DMS153 treated with DMSO at 0.1 percent for 48 hours (cell line): ENCODE data around the gene CA10.

Experiments used
- DNase-seq: peaks from one replicate; lab custom pipeline; 2025; ENCODE audit not compliant: unreplicated experiment; lab: John Stamatoyannopoulos, UW

The CA10 gene

DNA sequence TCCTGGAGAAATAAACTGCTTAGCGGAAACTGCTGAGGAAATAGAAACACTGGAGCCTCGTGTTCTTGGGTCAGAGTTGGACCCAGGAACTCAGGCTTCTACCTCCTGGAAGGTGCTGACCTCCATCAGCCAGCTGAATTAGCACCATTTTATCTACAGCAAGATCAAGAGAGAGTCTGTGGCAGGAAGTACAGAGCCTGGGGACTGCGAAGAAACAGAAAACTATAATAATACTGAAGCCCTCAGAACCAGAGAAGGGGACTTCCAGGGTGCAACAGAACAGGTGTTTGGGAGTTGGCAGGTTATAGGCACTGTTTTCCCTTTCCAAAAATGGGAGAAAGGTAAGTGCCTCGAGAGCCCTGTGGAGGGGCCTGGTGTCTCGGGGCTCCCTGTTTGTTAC lies 379.7 kb downstream of the CA10 start:
- no peak for DNase-seq

DNA sequence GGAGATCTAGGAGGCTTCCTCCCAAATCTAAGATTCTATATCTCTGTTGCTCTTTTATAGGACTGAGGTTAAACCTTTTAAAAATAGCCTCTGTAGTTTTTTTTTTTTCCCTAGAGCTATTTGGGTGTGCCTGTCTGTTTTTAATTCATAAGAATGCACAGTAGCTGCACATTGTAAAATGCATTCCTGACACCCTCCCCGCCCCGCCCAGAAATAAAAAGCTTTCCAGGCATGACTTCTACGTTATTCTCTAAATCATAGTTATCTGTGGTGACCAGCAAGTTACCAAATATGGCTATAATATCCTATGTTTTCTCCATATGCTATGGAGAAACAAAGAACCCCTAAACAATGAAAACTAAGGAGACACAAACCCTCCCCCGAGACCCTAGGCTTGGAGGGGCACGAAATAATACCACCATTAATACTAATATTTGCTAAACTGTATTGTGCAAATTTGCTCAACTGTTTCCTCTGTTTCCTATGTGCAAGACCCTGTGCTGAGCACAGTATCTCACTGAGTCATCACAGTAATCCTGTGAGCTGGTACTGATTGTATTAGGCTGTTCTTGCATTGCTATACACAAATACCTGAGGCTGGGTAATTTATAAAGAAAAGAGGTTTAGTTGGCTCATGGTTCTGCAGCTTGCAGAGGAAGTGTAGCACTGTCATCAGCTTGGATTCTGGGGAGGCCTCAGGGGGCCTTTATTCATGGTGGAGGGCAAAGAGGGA lies 388.3 kb downstream of the CA10 start:
- DNase-seq, result no peak

DNA sequence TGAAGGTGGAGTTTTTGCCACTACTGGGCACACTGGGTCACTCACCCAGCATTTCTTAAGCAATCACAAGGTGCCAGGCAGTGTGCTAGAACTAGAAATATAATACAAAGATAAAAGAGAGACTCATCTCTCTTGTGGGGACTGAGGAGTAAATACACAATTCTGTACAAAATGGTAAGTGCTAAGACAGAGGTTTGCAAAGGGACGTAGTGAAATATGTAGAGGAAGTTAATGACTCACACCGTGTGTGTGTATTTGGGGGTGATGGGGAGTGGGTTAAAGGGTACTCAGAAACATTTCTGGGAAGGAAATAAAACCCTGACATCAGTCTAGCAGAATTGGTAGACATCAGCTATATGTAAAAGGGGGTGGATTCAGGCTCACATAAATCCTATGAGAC lies 389.3 kb downstream of the CA10 start:
- no peak for DNase-seq

DNA sequence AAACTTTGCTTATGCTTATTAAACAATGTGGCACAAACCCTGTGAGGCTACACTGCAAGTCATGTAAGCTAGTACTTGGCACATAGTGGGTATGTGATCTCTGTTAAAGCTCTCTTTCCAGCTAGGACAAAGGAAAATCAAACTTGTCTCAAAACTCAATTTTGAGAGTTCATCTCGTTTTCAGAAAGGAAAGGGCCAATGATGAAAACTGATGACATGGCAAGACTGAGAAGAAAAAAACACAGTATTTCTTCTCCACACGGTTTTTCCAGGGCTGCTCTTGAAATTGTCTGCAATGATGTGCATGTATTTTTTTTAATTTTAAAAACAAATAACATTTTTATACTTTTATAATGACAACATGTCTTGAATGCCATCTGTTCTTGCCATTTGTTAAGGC lies 389.8 kb downstream of the CA10 start:
- no peak for DNase-seq

DNA sequence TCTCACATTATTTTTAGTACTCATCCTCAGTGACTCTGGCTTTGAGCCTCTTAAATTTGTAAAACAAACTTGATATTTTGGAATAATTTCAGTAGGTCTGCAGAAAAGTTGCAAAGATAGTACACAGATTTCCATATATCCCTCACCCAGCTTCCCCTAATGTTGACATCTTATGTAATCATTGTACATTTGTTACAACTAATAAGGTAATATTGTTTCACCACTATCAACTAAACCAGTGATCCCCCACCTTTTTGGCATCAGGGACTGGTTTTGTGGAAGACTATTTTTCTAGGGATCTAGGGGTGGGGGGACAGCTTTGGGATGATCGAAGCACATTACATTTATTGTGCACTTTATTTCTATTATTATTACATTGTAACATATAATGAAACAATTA lies 391.2 kb downstream of the CA10 start:
- DNase-seq, result no peak

DNA sequence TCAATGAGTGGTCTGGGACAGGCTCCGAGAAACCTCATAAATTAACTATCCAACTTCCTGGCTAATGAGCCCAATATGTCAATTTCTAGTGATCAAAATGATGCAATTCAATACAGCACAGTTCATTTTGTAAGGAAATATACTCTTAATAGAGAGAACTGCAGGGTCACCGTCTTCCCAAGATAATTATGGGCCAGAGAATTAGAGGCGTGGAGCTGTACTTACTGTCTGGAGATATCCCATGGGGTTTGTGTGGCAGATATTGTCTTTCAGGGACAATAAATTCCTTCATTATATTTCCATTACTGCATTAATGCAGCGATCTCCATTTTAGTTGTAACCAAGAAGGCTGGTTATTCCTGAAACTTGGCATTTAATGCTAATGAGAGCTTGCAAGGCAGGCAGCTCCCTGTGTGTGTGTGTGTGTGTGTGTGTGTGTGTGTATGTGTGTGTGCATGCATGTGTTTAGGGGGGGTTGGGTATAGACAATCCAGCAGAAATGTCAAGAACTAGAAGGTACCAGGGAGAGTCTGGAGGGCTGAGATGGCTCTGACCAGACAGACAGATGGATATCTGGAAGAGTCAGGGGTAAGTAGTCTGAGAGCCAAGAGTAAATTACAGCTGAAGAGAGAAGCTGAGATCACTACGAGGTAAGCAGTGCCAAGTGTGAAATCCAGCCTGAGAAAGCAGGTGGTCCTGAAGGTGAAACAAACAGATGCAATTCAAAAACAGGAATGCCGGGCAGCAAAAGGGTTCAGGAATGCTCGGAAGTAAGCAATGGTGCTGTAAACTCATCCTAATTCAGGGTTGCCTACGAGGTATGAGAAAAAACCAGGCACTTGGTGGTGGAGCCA lies 393.0 kb downstream of the CA10 start:
- DNase-seq, result no peak

DNA sequence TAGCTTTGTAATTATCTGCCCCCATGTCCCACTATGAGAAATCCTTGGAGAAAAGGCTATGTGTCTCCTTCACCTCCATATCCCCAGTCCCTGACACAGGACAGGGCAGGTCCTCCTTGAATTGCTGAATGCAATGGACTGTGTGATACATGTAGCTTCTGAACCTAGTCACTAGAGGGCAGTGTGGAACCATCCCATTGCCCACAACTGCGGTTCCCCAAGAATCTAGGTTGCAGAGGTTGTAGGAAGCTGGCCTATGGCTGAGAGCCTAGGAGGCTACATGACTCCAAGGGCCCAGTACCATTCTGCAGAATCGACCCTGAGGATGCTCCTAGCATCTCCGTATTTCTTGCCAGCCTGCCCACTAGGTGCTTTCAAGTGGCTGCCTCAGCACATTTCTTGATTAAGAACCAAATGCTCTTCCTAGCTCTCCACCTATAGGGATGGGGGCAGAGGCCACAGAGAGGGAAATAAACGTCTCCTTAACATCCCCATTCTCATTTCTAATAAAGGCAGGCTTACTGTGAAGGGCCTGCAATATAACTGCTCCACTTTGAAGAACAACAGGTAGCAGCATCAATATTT lies 394.0 kb downstream of the CA10 start:
- DNase-seq, result peak; percentile 86

DNA sequence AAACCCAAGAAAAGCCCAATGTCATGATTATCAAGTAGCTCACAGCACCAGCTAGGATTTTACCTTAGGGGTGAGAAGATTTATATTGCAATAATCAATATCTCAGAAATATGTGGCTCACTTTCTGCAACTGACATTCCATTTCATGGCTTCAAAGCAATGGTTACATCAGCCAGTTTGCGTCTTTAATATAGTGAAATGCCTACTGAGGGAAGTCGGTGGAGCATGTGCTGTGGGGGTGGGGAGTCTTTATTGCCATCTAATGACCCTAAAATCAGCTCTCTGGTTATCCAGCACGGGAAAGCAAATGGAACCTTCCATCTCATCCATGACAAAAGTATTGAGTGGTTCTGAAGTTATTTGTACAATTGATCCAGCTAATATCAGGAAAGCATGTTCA lies 395.5 kb downstream of the CA10 start:
- no peak for DNase-seq

DNA sequence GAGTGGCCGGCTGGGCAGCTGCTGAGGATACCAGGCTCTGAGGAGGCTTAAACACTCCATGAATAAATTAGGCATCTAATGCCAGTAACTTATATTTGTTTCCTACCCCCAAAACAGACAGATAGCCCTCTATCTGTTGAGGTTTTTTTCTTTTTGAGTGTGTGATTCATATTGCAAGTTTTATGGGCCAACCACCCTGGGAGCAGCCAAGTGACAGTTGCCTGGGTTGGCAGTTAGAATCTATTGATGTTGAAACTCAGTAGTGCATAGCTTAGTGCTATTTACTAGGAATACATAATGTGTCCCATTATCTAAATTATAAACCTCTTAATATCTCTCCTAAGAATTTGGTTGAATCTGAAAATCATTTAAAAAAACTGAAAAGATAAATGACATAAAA lies 397.4 kb downstream of the CA10 start:
- no peak for DNase-seq

DNA sequence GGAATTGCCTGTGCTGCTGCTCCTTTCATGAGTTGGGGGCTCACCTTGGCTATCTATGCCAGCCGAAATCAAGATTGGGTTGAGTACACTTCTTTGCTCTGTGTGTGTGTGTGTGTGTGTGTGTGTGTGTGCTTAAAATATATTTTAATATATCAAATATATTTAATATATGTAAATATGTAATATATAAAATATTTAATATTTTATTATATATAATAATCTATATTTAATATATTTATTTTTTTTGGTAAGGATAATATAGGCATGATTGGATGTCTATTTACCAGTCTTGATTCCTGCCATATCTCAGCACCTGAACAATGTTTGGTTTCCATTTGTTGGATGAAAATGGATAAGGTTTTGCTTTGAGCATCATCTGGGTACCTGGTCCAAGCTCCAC lies 399.3 kb downstream of the CA10 start:
- DNase-seq, result no peak

DNA sequence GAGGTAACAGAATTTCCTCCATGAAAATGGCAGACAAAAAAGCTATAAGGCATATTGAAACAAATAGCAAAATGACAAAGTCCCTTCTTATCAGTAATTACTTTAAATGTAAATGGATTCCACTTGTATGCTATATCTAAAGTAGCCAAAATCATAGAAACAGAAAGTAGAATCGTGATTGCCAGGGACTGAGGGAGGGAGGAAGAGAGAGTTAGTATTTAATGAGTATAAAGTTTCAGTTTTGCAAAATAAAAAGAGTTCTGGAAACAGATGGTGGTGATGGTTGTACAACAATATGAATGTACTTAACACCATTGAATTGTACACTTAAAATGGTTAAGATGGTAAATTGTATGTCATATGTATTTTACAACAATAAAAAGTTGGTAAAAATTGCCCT lies 407.4 kb downstream of the CA10 start:
- no peak for DNase-seq

DNA sequence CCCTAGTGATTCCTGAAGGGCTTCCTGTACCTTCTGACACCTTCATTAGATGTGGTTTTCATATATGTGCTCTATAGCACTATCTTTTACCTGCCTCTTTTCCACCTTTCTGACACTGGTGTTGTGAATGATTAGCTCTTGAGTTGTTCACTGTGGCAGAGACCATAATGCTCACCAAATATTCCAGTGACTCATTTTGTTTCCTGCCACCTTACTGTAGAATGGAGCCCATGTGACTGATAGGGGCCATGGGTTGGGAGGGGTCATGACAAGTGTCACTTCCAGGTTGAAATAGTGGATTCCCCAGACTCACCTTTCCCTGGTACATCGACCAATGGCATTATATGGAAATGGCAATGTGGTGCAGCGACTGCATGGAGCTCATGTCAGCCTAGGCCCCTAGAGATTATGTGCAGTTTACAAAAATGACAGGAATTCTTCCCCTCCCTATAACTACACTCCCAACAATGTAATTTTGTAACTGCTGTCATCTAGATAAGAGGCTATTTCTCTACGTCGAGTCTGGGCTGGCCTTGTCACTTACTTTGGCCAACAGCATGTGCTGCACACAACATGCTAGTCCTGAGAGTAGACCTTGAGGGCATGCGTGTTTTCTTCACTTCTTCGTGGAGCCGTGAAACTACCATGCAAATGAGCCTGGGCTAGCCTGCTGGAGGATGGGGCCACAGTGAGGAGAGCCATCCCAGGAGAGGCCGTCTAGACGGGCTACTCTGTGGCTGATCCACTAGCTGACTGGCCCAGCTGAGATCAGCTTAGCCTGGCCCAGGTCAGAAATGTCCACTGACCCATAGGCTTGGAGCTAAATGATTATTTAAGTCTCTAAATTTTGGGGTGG lies 409.5 kb downstream of the CA10 start:
- no peak for DNase-seq

DNA sequence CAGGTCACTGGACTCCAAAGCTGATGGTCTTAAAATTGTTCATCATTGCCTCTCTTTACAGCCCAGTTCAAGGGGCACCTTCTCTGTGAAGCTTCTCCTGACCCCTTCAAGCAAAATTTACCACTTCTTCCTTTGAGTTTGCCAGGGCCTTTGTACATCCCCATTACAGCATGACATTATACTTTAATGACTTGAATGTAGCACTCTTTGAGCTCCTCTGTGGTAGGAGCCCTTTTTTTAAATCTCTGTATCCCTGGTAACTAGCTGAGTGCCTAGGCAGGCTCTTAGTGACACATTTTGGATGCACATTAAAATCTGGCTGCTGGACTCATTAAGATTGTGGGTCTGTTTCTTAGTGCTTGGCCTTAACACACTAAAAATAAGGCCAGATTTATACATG lies 412.1 kb downstream of the CA10 start:
- peak; percentile 60 for DNase-seq

DNA sequence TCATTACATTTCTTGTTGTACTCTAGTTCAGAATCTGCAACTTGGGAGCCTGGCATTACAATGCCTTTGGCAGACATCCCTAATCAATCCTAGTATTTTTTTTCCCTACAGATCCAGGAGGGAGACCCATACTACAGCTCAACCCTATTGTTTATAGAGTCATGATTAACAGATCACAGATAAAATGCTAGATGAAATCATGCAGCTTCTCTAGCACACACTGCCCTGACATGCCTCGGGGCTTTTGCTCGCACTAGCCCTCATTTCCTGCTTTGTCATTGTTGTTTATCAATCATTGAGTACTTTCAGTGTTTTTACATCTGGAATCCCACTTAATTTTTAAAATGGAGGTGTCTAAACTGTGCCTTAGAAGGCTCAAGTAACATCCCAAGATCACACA lies 412.5 kb downstream of the CA10 start:
- peak; percentile 70 for DNase-seq

DNA sequence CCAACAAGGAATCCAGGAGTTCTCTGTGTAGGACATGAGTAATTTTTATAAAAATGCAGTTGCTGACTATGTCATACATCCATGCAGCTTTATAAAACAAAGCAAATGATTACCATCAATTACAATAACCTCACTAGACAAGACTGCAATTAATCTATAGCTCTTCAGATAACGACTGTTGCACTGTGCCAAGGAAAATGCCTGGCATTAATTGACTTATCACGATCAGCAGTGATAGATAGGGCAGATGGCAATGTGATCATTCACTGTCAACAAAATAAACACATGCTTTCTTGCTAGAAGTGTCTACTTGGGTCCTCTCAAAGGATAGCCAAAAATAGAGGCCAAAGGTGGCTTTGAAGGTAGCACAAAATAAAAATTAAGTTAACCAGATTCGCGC lies 415.0 kb downstream of the CA10 start:
- no peak for DNase-seq

DNA sequence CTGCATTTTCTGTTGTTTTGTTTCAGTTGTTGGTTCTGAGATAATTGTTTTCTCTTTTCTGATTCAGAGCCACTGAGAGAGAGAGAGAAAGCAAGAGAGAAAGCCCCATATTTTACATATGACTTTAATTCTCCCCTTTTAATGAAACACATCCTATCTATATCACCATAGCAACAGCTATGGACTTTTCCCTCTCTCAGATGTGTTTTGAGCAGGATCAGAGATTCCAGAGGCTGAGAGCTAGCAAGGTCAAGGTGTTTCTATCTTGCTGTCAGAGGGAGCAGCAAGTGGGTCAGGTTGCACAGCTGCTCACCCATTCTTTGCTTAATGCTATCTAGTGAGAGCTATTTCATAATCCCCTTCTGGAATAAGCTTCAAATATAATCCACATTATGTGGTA lies 415.9 kb downstream of the CA10 start:
- DNase-seq, result no peak

DNA sequence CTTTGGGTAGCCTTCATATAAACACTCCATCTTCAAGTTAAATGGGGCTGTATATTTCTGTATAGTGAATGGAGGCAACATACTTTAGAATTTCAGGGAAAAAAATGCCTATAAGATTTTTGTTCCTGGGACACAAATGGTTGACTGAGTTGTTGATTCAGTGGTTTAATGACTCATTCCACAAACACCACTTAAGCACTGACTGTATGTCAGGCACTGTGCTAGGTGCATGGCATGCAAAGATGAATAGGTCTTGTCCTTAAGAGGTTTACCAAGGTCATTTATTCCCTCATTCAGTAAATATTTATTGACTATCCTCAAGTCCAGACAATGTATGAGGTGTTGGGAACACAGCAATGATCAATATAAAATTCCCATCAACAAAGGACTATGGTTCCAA lies 417.1 kb downstream of the CA10 start:
- DNase-seq, result no peak

DNA sequence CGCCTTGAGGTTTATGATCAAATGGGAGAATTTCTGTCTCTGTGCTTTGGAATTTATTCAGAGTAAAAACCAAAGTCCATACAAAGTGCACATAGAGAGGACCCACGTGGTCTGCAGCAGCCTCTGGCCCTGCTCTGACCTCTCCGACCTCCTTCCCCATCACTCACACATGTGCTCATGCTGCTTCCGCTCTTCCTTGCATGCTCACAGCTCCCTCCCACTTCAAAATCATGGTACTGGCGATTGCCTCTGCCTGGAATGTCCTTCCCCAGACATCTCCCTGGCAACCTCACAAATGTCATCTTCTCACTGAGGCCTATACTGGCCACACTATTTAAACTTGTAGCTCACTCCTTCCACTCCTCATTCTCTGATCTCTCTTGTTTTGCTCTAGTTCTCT lies 418.0 kb downstream of the CA10 start:
- no peak for DNase-seq

DNA sequence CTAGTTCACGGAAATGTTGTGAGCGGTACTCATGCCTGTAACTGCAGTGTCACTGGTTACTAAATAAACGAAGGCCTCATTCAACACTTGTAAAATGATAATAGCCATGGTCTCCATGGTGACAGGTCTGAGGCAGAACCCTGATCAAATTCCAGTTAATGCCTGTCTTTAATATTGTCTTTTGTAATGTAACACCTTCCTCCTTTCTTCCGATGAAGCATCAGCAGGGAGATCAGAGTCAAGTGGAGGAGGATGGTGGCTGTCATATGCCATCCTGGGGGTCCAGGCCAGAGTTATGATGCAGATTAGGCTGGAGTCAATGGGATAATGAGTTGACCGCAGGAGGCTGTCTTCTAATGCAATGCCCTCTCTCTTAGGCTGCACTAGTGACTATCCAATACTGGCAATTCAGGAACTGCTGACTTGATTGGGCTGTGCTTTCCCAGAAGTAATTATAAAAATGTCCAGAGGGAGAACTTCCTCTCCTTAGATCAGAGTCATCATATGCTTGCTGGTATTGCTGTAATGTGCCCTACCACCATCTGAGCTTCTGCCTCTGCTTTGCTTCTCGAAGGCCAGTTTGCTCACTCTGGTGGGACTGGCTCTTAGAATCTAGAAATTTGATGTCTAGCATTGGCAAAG lies 419.1 kb downstream of the CA10 start:
- DNase-seq, result peak; percentile 90

DNA sequence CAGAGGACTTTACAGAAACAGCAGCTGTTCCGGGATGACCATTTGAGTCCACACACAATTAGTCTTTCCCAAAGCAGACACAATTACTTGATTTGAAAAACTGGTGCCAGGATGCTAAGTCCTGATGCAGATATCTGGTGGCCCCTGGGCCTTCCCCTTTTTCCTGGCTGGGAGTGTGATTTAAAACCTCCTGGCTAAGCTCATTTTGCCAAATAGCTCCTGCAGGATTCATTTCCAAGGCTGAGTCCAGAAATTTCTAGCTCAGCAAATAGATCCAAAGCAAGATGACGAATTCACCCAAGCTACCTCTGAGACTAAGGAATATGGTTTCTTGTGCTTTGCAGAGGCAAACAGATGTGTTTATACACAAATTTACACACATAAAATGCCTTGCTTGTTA lies 422.2 kb downstream of the CA10 start:
- DNase-seq, result no peak

DNA sequence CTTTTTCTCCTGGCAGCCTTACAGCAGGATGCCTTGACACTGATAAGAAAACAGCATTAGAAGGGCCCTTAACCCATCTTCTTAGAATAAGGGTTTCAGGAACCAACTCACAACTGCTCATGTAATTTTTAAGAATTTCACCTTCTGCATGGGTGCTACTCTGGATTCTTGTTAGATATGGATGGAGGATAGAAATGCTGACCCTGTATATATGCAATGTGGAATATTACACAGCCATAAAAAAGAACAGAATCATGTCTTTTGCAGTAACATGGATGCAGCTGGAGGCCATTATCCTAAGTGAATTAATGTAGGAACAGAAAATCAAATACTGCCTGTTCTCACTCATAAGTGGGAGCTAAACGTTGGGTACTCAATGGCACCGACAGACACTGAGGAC lies 423.5 kb downstream of the CA10 start:
- no peak for DNase-seq
